Ascending aorta (tissue), 2 donors: Measurements from ENCODE around the gene RS1. TPM values are rescaled to one million over a fixed set of nuclear protein-coding genes. Genes with fewer than 3 reads are reported as not detected.

ENCODE experiments used
- DNase-seq, 2 donors: peaks; one replicate each; pipeline ENCODE4 v3.0.0-alpha.2; 2019; ENCODE audit warnings: low spot score in 2 of 2
- H3K27ac ChIP-seq, 2 donors: fragments of 200-600 bp; sonication (generic); one replicate each; pipeline ENCODE4 v1.5.1; 2016 to 2017; ENCODE audit warnings: mild to moderate bottlenecking in 1 of 2
- H3K27me3 ChIP-seq: fragments of 200-600 bp; sonication (generic); one replicate; pipeline ENCODE4 v1.5.1; 2017
- H3K36me3 ChIP-seq, 2 donors: fragments of 200-600 bp; sonication (generic); one replicate each; pipeline ENCODE4 v1.5.1; 2016
- H3K4me1 ChIP-seq, 2 donors: fragments of 200-600 bp; sonication (generic); one replicate each; pipeline ENCODE4 v1.5.1; 2016 to 2017; ENCODE audit warnings: mild to moderate bottlenecking in 1 of 2
- H3K4me3 ChIP-seq, 2 donors: fragments of 200-600 bp; sonication (generic); one replicate each; pipeline ENCODE4 v1.5.1; 2016 to 2017; ENCODE audit warnings: mild to moderate bottlenecking in 1 of 2
- H3K9me3 ChIP-seq, 2 donors: fragments of 200-600 bp; sonication (generic); one replicate each; pipeline ENCODE4 v1.5.1; 2016
- CTCF ChIP-seq, 3 experiments: fragments of 200-600 bp in 2 of 3; fragments of 450-650 bp in 1 of 3; sonication (generic) in 2 of 3; IDR thresholded peaks; one replicate each; pipeline ENCODE4 v1.5.1; 2016 to 2019; ENCODE audit warnings: antibody characterized with exemption in 3 of 3, mild to moderate bottlenecking in 1 of 3, moderate library complexity in 1 of 3
- intact Hi-C: fragments of 100-400 bp; cut with DNase I; formaldehyde crosslinking; loops from one replicate; pipeline ENCODE4 v1.15.1; 2023
- total RNA-seq: library from RNA; depleted of rRNA; stranded (reverse); fragments of >200 nt; gene quantifications from one replicate; pipeline ENCODE4 v1.1.0, GENCODE V29; 2016

The RS1 gene
- total RNA-seq, 1 donor from 2014 or later, result not detected

DNA sequence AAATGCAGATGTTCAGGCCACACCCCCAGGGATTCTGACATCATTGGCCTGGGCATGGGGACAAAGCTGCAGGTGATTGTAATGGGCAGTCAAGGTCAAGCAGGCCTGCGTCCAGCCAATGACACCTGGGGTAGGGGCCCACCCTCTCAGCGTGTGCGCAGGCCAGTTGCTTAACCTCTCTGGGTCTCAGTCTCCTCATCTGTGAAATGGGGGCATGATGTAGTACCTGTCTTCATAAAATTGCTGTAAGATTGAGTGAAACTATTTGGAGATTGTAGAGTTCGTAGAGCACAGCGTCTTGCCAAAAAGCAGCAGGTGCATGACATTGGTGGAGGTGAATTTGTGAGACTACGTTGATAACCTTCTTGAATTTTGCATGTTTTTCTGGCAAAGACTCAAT is 21.2 kb downstream of the RS1 start:
- Histone ChIP-seq H3K9me3 (no peaks in the 10 kb centered on the region), H3K27ac (no peak overlapping the region), H3K4me3 (no peak overlapping the region), H3K36me3 (no peaks in the 10 kb centered on the region), H3K27me3 (no peaks in the 10 kb centered on the region), H3K4me1 (no peaks in the 10 kb centered on the region)
- intact Hi-C loops, result no loop called here
- no peak for DNase-seq
- no peak for TF ChIP-seq CTCF (IDR thresholded peaks at IDR 0.05)

DNA sequence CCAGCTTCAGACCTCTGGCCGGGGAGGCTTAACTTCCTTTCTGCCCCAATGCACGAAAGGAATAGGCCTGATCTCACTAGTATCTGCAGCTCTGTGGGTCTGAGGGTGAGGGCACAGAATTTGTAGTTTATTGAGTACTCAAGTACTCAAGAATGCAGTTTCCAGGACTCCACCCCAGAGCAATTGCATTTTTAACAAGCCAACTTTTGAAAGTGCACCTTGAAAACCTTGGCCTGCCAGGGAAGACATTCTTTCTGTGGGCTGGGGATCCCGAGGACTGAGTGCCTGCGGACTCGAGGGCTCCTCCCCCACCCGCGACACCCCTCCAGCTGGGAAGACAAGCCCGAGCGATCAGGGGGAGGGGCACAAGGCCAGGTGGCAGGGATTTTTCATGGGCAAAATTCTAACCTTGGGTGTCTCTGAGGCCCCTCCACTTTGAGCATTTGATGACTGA is 22.4 kb downstream of the RS1 start:
- no peaks in the 10 kb centered on the region for H3K4me1 ChIP-seq
- H3K27me3 ChIP-seq, result no peaks in the 10 kb centered on the region
- TF ChIP-seq CTCF (IDR thresholded peaks at IDR 0.05), result no peak
- no peak overlapping the region for H3K27ac ChIP-seq
- no peaks in the 10 kb centered on the region for H3K36me3 ChIP-seq
- no peaks in the 10 kb centered on the region for H3K9me3 ChIP-seq
- intact Hi-C loops, result no loop called here
- DNase-seq, result no peak
- no peak overlapping the region for H3K4me3 ChIP-seq

DNA sequence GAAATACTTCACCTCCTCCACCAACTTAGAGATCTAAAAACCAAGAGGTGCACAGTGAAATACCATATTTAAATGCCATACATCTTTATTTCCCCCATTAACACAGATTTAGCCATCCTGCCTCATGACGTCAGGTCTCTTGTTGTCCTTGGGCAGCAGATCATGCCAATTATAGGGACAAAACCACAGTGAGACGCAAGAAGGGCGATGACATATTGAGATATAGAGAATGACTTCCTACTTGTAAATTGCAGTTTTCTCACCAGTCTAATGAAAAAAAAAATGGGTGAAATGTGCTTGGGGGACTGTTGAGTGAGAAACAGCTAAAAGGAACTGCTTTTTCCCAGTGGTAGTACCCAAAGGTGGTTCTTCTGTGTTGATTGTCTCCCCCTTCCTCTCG is 24.3 kb downstream of the RS1 start:
- DNase-seq, result no peak
- intact Hi-C loops, result no loop called here
- no peaks in the 10 kb centered on the region for H3K9me3 ChIP-seq
- no peaks in the 10 kb centered on the region for H3K36me3 ChIP-seq
- H3K4me3 ChIP-seq, result no peak overlapping the region
- no peaks in the 10 kb centered on the region for H3K4me1 ChIP-seq
- TF ChIP-seq CTCF (IDR thresholded peaks at IDR 0.05), result no peak
- H3K27ac ChIP-seq, result no peak overlapping the region
- H3K27me3 ChIP-seq, result no peaks in the 10 kb centered on the region

- Histone ChIP-seq H3K4me1 (no peaks in the 10 kb centered on the region), H3K27me3 (no peaks in the 10 kb centered on the region), H3K27ac (no peak overlapping the region), H3K4me3 (no peak overlapping the region), H3K9me3 (no peaks in the 10 kb centered on the region), H3K36me3 (no peaks in the 10 kb centered on the region)
- no peak for DNase-seq
- intact Hi-C loops, result no loop called here
- TF ChIP-seq CTCF (IDR thresholded peaks at IDR 0.05), result no peak
Measured at GRCh38 chrX:18643853-18644252, 28.1 kb downstream of the RS1 start.

- Histone ChIP-seq H3K36me3 (no peaks in the 10 kb centered on the region), H3K27me3 (no peaks in the 10 kb centered on the region), H3K27ac (no peak overlapping the region)
Measured at GRCh38 chrX:18643243-18643642, 28.7 kb downstream of the RS1 start.

More at GRCh38 chrX:18643243-18643642, 28.7 kb downstream of the RS1 start:
- intact Hi-C loops, result no loop called here
- no peak for DNase-seq
- no peak for TF ChIP-seq CTCF (IDR thresholded peaks at IDR 0.05)
- H3K9me3 ChIP-seq, result no peaks in the 10 kb centered on the region
- H3K4me3 ChIP-seq, result no peak overlapping the region
- H3K4me1 ChIP-seq, result no peaks in the 10 kb centered on the region
